ENCODE data around the gene TBX4.

DNA sequence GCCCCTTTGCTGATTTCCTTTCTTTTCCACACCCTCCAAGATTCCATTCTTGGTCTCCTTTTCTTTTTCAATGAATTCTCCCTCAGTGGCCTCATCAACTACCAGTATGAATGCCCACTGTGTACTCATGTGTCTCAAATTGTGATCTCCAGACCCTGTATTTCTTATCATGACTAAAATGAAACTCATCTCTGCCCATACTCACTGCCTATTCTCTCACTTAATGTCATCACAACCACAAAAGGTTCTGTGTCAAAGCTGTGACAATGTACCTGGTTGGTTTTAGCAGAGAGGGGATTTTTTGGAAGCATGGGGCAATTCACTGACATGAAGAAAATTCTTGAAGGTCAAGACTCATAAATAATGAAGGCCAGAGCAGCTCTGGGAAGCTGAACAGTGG, 11.5 kb upstream of the TBX4 start:
- TF ChIP-seq CTCF (IDR thresholded peaks at IDR 0.05) (no peak), POLR2A (IDR thresholded peaks at IDR 0.05) (no peak)

Data from Peyer's patch (tissue), 4 donors.